ENCODE data around the gene ENKD1.

The ENKD1 gene

DNA sequence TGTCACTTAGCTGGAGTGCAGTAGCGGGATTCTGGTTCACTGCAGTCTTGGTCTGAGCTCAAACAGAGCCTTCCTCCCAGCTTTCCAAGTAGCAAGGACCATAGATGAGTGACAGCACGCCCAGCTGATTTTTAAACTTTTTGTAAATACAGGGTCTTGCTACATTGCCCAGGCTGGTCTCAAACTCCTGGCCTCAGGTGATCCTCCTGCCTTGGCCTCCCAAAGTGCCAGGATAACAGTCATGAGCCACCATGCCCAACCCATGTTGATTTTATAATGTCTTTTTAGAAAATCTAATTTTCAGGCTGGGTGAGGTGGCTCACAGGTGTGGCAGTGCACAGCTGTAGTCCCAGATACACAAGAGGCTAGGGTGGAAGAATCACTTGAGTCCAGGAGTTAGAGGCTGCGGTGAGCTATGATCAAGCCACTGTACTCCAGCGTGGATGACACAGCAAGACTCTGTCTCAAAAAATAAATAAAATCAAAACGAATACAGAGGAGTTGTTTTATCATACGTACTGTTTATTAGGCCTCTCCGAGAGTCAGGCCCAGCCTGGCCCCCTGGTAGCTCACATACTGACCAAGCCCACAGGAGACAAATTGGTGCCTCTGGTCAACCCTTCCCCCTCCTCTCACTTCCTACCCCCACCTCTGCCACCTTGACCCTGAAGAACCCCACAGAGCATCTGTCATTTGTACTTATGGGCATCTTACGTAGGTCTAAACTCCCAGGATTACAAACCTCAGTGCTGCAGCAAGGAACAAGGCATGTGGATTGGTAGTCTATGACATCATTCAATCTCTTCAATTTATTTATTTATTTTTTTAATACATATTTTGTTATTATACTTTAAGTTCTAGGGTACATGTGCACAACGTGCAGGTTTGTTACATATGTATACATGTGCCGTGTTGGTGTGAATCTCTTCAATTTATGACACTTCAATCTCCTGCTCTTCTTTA is 13.7 kb upstream of the ENKD1 start:
- TF ChIP-seq CTCF (IDR thresholded peaks at IDR 0.05; ENCODE audit: low read length, missing control alignments): no peak
- no peak for DNase-seq (ENCODE audit: low read depth)
- H3K4me3 ChIP-seq (replicated peaks; ENCODE audit: low read depth, low read length): no peak overlapping the region

DNA sequence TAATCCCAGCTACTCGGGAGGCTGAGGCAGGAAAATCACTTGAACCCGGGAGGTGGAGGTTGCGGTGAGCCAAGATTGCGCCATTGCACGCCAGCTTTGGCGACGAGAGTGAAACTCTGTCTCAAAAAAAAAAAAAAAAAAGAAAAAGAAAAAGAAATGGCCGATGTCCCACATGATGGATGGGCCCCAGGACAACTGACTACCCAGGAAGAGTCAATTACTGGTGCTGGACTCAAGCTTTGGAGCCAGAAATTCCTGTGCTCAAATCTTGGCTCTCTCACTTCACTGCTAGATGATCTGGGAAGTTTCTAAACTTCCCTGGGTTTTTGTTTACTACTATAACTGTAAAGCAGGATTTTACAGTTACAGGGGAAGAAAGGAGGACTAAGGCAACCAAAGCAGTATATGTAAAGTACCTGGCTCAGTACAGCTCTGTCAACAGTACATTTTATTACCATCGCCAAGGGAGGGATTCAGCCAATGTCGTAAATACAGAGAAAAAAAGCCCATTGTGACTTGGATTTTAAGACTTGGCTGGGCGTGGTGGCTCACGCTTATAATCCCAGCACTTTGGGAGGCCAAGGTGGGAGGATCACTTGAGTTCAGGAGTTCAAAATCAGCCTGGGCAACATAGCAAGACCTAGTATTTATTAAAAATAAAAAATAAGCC is 11.9 kb upstream of the ENKD1 start:
- no peak for TF ChIP-seq CTCF (IDR thresholded peaks at IDR 0.05; ENCODE audit: low read length, missing control alignments)
- DNase-seq (ENCODE audit: low read depth): no peak
- no peak overlapping the region for H3K4me3 ChIP-seq (replicated peaks; ENCODE audit: low read depth, low read length)

DNA sequence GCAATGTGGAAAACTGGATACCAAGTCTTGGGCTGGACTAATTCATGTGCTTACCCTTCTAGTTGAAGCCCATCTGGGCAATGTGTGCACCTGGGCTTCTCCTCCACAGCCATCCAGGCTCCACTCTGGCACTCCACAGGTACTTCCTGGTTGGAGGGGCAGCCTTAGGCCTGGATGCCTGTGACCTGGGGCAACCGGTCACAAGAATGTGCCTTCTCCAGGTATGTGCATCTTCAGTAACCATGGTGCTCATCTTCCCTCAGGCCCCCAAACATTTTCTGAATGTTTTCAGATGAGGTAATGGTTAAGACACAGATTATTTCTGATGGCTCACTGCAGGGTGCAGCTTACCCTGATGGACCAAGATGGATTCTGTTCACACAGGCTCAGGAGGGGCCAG is 11.2 kb upstream of the ENKD1 start:
- no peak for TF ChIP-seq CTCF (IDR thresholded peaks at IDR 0.05; ENCODE audit: low read length, missing control alignments)
- no peak for DNase-seq (ENCODE audit: low read depth)
- H3K4me3 ChIP-seq (replicated peaks; ENCODE audit: low read depth, low read length): no peak overlapping the region

- no peak for DNase-seq (ENCODE audit: low read depth)
- TF ChIP-seq CTCF (IDR thresholded peaks at IDR 0.05; ENCODE audit: low read length, missing control alignments): no peak
- no peak overlapping the region for H3K4me3 ChIP-seq (replicated peaks; ENCODE audit: low read depth, low read length)
These were observed 10.4 kb upstream of the ENKD1 start for GRCh38 chr16:67676939-67677338.

GRCh38 chr16:67676516-67676915 is 10.0 kb upstream of the ENKD1 start:
- DNase-seq (ENCODE audit: low read depth): no peak
- TF ChIP-seq CTCF (IDR thresholded peaks at IDR 0.05; ENCODE audit: low read length, missing control alignments): no peak
- H3K4me3 ChIP-seq (replicated peaks; ENCODE audit: low read depth, low read length): no peak overlapping the region

GRCh38 chr16:67675999-67676398 is 9.4 kb upstream of the ENKD1 start:
- TF ChIP-seq CTCF (IDR thresholded peaks at IDR 0.05; ENCODE audit: low read length, missing control alignments): no peak
- DNase-seq (ENCODE audit: low read depth): no peak
- no peak overlapping the region for H3K4me3 ChIP-seq (replicated peaks; ENCODE audit: low read depth, low read length)

All from fibroblast of pulmonary artery (primary cell).